Measurements from ENCODE around the gene OPCML.

The OPCML gene

GRCh38 chr11:133269267-133269666 is 263.0 kb downstream of the OPCML start:
- TF ChIP-seq, protein P1, sequence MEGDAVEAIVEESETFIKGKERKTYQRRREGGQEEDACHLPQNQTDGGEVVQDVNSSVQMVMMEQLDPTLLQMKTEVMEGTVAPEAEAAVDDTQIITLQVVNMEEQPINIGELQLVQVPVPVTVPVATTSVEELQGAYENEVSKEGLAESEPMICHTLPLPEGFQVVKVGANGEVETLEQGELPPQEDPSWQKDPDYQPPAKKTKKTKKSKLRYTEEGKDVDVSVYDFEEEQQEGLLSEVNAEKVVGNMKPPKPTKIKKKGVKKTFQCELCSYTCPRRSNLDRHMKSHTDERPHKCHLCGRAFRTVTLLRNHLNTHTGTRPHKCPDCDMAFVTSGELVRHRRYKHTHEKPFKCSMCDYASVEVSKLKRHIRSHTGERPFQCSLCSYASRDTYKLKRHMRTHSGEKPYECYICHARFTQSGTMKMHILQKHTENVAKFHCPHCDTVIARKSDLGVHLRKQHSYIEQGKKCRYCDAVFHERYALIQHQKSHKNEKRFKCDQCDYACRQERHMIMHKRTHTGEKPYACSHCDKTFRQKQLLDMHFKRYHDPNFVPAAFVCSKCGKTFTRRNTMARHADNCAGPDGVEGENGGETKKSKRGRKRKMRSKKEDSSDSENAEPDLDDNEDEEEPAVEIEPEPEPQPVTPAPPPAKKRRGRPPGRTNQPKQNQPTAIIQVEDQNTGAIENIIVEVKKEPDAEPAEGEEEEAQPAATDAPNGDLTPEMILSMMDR (conservative IDR thresholded peaks at IDR 0.05; ENCODE audit: low read length), result no peak
- no peak for DNase-seq (ENCODE audit: low read depth)

DNA sequence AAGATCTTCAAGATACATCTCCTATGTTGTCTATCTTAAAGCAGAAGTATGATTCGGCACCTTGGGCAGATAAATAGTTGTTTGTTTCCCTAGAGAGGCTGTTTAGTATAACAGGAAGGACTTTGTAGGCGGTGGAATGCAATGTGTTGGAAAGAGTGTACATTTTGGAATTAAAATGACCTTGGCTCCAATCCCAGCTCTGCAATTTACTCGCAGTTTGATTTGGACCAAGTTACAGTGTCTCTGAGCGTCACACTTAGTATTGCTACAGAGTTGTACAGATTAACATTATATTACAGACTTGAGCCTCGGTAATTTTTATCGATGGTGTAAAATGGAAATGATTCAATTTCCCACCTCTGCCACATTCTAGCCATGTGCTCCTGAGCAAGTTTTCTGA is 265.3 kb downstream of the OPCML start:
- H3K4me3 ChIP-seq (ENCODE audit: low read length), result no peak overlapping the region
- TF ChIP-seq, protein P1 (conservative IDR thresholded peaks at IDR 0.05; ENCODE audit: low read length), result no peak
- no peak for DNase-seq (ENCODE audit: low read depth)

More at GRCh38 chr11:133269267-133269666, 263.0 kb downstream of the OPCML start:
- H3K4me3 ChIP-seq (ENCODE audit: low read length), result no peak overlapping the region

DNA sequence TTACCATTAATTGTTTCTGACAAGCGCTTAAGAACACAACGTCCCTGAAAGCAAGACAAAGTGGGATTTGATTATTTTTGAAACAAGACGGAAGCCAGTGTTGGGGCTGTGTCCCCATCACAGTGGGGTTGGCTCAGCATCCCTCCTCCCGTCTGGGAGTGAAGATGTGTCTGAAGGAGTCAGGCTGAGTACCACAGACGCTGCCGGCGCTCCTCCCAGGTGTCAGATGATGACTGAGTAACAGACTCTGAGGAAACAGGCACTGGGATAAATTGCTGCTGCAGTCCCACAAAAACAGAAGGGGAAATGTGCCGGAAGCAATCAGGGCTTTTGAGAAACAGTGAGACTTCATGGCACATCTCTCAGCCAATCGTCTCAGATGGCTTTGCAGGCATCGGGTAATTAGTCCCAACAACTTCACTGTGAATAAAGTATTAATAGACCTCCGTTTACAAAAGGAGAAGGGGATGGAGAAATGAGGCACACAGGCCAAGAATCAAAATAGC is 266.7 kb downstream of the OPCML start:
- H3K4me3 ChIP-seq (ENCODE audit: low read length), result no peak overlapping the region
- TF ChIP-seq, protein P1 (conservative IDR thresholded peaks at IDR 0.05; ENCODE audit: low read length), result no peak
- no peak for DNase-seq (ENCODE audit: low read depth)

GRCh38 chr11:133263332-133263731 is 269.0 kb downstream of the OPCML start:
- no peak overlapping the region for H3K4me3 ChIP-seq (ENCODE audit: low read length)
- TF ChIP-seq, protein P1 (conservative IDR thresholded peaks at IDR 0.05; ENCODE audit: low read length), result no peak
- DNase-seq (ENCODE audit: low read depth), result no peak

GRCh38 chr11:133258751-133259150 is 273.6 kb downstream of the OPCML start:
- no peak for DNase-seq (ENCODE audit: low read depth)
- H3K4me3 ChIP-seq (ENCODE audit: low read length), result no peak overlapping the region
- TF ChIP-seq, protein P1 (conservative IDR thresholded peaks at IDR 0.05; ENCODE audit: low read length), result no peak

DNA sequence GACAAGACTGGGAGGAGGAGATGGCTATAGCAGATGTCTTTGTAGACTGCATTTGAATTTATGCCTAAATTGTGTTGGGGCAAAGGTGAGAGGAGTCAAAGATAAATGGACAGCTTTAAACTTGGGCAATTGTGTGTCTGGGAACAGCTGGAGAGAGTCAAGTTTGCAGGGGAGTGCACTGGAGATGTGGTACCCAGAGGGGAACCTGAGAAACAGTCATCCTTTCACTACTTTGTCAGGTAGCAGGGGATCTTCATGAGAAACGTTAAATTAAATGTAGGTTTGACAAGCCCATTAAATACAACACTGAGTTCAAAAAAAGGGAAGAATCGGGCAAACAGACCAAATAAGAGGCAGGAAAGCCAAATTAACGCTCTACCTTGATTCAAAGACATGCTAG is 277.7 kb downstream of the OPCML start:
- no peak overlapping the region for H3K4me3 ChIP-seq (ENCODE audit: low read length)
- DNase-seq (ENCODE audit: low read depth), result no peak
- TF ChIP-seq, protein P1 (conservative IDR thresholded peaks at IDR 0.05; ENCODE audit: low read length), result no peak

DNA sequence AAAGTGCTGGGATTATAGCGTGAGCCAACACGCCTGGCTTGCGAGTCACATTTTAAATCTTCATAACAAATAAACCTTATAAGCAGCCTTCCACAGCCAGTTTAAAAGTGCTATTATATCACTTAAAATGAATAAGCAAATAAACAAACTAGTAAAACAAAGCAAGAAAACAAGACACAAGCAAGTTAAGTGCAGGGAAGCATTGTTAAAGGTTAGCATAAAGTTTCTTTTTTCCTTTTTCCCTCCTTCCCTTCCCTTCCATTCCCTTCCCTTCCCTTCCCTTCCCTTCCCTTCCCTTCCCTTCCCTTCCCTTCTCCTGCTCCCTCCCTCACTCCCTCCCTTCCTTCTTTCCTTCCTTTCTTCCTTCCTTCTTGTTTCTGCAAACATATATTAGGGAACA is 278.7 kb downstream of the OPCML start:
- no peak for DNase-seq (ENCODE audit: low read depth)
- TF ChIP-seq, protein P1 (conservative IDR thresholded peaks at IDR 0.05; ENCODE audit: low read length), result no peak
- H3K4me3 ChIP-seq (ENCODE audit: low read length), result no peak overlapping the region

Data from AG10803 (cell line).